OCI-LY7 (cell line): ENCODE data around the gene MLKL. TPM values are rescaled to one million over a fixed set of nuclear protein-coding genes. Genes with fewer than 3 reads are reported as not detected.

Source experiments
- BruUV-seq: library from RNA; stranded (reverse); fragments of 400-500 nt; replicated peaks from 2 replicates; lab custom pipeline; 2021; lab: Mats Ljungman, UMichigan
- CTCF ChIA-PET: fragments of 300-600 bp; sonication (Branson Sonifier 250); formaldehyde crosslinking; loops from one replicate; lab custom pipeline; 2022; ENCODE audit warnings: antibody characterized with exemption; ENCODE audit not compliant: unreplicated experiment; lab: Charles Lee
- POLR2A ChIA-PET: fragments of 300-600 bp; sonication (Branson Sonifier 250); formaldehyde crosslinking; loops from one replicate; lab custom pipeline; 2022; ENCODE audit warnings: antibody characterized with exemption; lab: Charles Lee
- DNase-seq: peaks from one replicate; pipeline ENCODE4 v3.0.0-alpha.2; 2015; ENCODE audit warnings: low spot score
- H2AFZ ChIP-seq: fragments of 200-600 bp; sonication (generic), shearing (Covaris generic); 2 replicates; pipeline ENCODE4 v1.6.1; 2014; ENCODE audit warnings: mild to moderate bottlenecking, antibody characterized with exemption, low read length, moderate library complexity
- H3K27ac ChIP-seq: fragments of 200-600 bp; sonication (generic); 2 replicates; pipeline ENCODE4 v1.5.1; 2014; ENCODE audit warnings: mixed run types, low read depth, mild to moderate bottlenecking, moderate library complexity, low read length, inconsistent platforms; ENCODE audit not compliant: poor library complexity, severe bottlenecking
- H3K36me3 ChIP-seq: fragments of 200-600 bp; sonication (generic); 2 replicates; pipeline ENCODE4 v1.6.1; 2014; ENCODE audit warnings: mild to moderate bottlenecking, antibody characterized with exemption, low read length, moderate library complexity, mixed read lengths; ENCODE audit not compliant: insufficient read depth
- H3K4me1 ChIP-seq: fragments of 200-600 bp; sonication (generic); 2 replicates; pipeline ENCODE4 v1.5.1; 2014; ENCODE audit warnings: mild to moderate bottlenecking, low read length; ENCODE audit not compliant: insufficient read depth, poor library complexity, severe bottlenecking
- H3K4me2 ChIP-seq: fragments of 200-600 bp; sonication (generic); 2 replicates; pipeline ENCODE4 v1.6.1; 2014; ENCODE audit warnings: mild to moderate bottlenecking, low read length
- H3K4me3 ChIP-seq: fragments of 200-600 bp; sonication (generic); 2 replicates; pipeline ENCODE4 v1.5.1; 2014; ENCODE audit warnings: mild to moderate bottlenecking, low read depth, low read length; ENCODE audit not compliant: poor library complexity, severe bottlenecking
- H3K79me2 ChIP-seq: fragments of 200-600 bp; sonication (generic); 2 replicates; pipeline ENCODE4 v1.6.1; 2016; ENCODE audit warnings: low read depth, mild to moderate bottlenecking, low read length, moderate library complexity, mixed read lengths; ENCODE audit not compliant: insufficient read depth
- H3K9me2 ChIP-seq: fragments of 200-600 bp; sonication (generic); 2 replicates; pipeline ENCODE4 v1.6.1; 2016; ENCODE audit warnings: mild to moderate bottlenecking, low read length, mixed read lengths; ENCODE audit not compliant: insufficient read depth
- H3K9me3 ChIP-seq: fragments of 200-600 bp; sonication (generic); 2 replicates; pipeline ENCODE4 v1.6.1; 2014; ENCODE audit warnings: mild to moderate bottlenecking, mixed run types, low read length, mixed read lengths
- H4K20me1 ChIP-seq: fragments of 200-600 bp; sonication (generic); 2 replicates; pipeline ENCODE4 v1.6.1; 2014; ENCODE audit warnings: mild to moderate bottlenecking, antibody characterized with exemption, low read length, moderate library complexity, mixed read lengths; ENCODE audit not compliant: insufficient read depth
- CTCF ChIP-seq: fragments of 200-600 bp; sonication (generic); conservative IDR thresholded peaks from 2 replicates; pipeline ENCODE4 v1.5.1; 2014; ENCODE audit warnings: mild to moderate bottlenecking, antibody characterized with exemption, low read length, moderate library complexity, mixed read lengths
- EZH2phosphoT487 ChIP-seq: fragments of 200-600 bp; sonication (generic); IDR thresholded peaks from 2 replicates; pipeline ENCODE4 v1.6.1; 2018; ENCODE audit warnings: low read depth, borderline replicate concordance, mild to moderate bottlenecking, mixed run types, antibody characterized with exemption, low read length, moderate library complexity, mixed read lengths
- intact Hi-C: fragments of 100-400 bp; cut with micrococcal nuclease; formaldehyde crosslinking; loops from one replicate; pipeline ENCODE4 v1.10.0; 2022; ENCODE audit not compliant: unreplicated experiment
- total RNA-seq, 2 experiments: library from RNA; depleted of rRNA in 1 of 2; stranded (reverse); fragments of >200 nt in 1 of 2; shearing (Covaris generic) in 1 of 2; gene quantifications; 2 replicates each; pipeline ENCODE4 v1.2.3, GENCODE V29; 2014 to 2022

The MLKL gene
- total RNA-seq, 2 experiments from 2014 or later = 8.0 to 9.0 TPM

- H3K27ac ChIP-seq = no peak overlapping the region
- BruUV-seq = no TSS peak
- intact Hi-C loops = no loop called here
- H3K9me2 ChIP-seq = no peaks in the 10 kb centered on the region
- H3K79me2 ChIP-seq = no peaks in the 10 kb centered on the region
- POLR2A ChIA-PET = interaction anchor here (0.5 to 1.0 kb wide), 2 partner anchors 13 to 121 kb away, joined by 3 read pairs; partner anchors contain the start of gene GLG1
- H4K20me1 ChIP-seq = no peaks in the 10 kb centered on the region
- DNase-seq = no peak
- H3K9me3 ChIP-seq = peaks cover 11% of the 10 kb centered on the region; the same call in 1 of the 2 replicates
- CTCF ChIA-PET = no interaction called here
- no peak overlapping the region for H3K4me2 ChIP-seq
- H2AFZ ChIP-seq = no peak overlapping the region
- H3K4me3 ChIP-seq = no peak overlapping the region
- H3K4me1 ChIP-seq = no peaks in the 10 kb centered on the region
- TF ChIP-seq CTCF = no peak
- TF ChIP-seq EZH2phosphoT487 = no peak
- H3K36me3 ChIP-seq = no peaks in the 10 kb centered on the region
Measured at GRCh38 chr16:74727903-74728302, 27.2 kb upstream of the MLKL start.

- intact Hi-C loops = no loop called here
Measured at GRCh38 chr16:74726716-74727115, 26.1 kb upstream of the MLKL start.

More at GRCh38 chr16:74726716-74727115, 26.1 kb upstream of the MLKL start:
- no peaks in the 10 kb centered on the region for H3K4me1 ChIP-seq
- no peaks in the 10 kb centered on the region for H4K20me1 ChIP-seq
- POLR2A ChIA-PET = no interaction called here
- BruUV-seq = no TSS peak
- CTCF ChIA-PET = no interaction called here
- no peak overlapping the region for H3K27ac ChIP-seq
- DNase-seq = peak; percentile 28
- no peak overlapping the region for H2AFZ ChIP-seq
- H3K79me2 ChIP-seq = no peaks in the 10 kb centered on the region
- no peaks in the 10 kb centered on the region for H3K36me3 ChIP-seq
- H3K4me2 ChIP-seq = no peak overlapping the region
- H3K9me3 ChIP-seq = peaks cover 11% of the 10 kb centered on the region; the same call in 1 of the 2 replicates
- H3K4me3 ChIP-seq = no peak overlapping the region
- no peaks in the 10 kb centered on the region for H3K9me2 ChIP-seq
- TF ChIP-seq EZH2phosphoT487 (no peak), CTCF (peak; percentile 79)
